GM12878 (cell line): ENCODE data around the gene NOP53.

Source experiments
- EZH2 ChIP-seq: IDR thresholded peaks from 2 replicates; pipeline ENCODE4 v1.6.1; 2012; ENCODE audit warnings: low read depth, mild to moderate bottlenecking, control low read depth, inconsistent platforms, low read length, borderline replicate concordance; ENCODE audit not compliant: control insufficient read depth
- MTA3 ChIP-seq: IDR thresholded peaks from 2 replicates; pipeline ENCODE4 v1.6.1; 2012; ENCODE audit warnings: low read length, inconsistent platforms, borderline replicate concordance
- NR2C2 ChIP-seq: IDR thresholded peaks from 2 replicates; pipeline ENCODE4 v1.6.1; 2011; ENCODE audit warnings: borderline replicate concordance, low read depth; ENCODE audit not compliant: control insufficient read depth, insufficient read length
- POLR2A ChIP-seq: IDR thresholded peaks from 2 replicates; pipeline ENCODE4 v1.6.1; 2011; ENCODE audit warnings: low read depth, mild to moderate bottlenecking, low read length
- SIN3A ChIP-seq: IDR thresholded peaks from 2 replicates; pipeline ENCODE4 v1.6.1; 2012; ENCODE audit warnings: low read depth, low read length, improper control_type of control experiment
- TF ChIP-seq, protein P1 (sequence below): fragments of 450-650 bp; formaldehyde crosslinking; IDR thresholded peaks from 2 replicates; pipeline ENCODE4 v1.4.0; 2022; ENCODE audit warnings: mild to moderate bottlenecking, moderate library complexity
- TF ChIP-seq, protein P2 (sequence below), 3 experiments: IDR thresholded peaks in 2 of 3; conservative IDR thresholded peaks in 1 of 3; 2 replicates each; pipeline ENCODE4 v1.5.1; 2011; ENCODE audit warnings: low read depth in 3 of 3, low read length in 3 of 3, mild to moderate bottlenecking in 3 of 3, control low read depth in 2 of 3, moderate library complexity in 2 of 3, inconsistent platforms in 1 of 3, mixed read lengths in 1 of 3; ENCODE audit not compliant: control insufficient read depth in 2 of 3, insufficient read depth in 1 of 3; ENCODE audit errors: extremely low read depth in 1 of 3
- TF ChIP-seq, protein P3 (sequence below): IDR thresholded peaks from 2 replicates; pipeline ENCODE4 v1.6.1; 2011; ENCODE audit warnings: mild to moderate bottlenecking, low read depth, low read length, moderate library complexity; ENCODE audit not compliant: insufficient replicate concordance

DNA sequence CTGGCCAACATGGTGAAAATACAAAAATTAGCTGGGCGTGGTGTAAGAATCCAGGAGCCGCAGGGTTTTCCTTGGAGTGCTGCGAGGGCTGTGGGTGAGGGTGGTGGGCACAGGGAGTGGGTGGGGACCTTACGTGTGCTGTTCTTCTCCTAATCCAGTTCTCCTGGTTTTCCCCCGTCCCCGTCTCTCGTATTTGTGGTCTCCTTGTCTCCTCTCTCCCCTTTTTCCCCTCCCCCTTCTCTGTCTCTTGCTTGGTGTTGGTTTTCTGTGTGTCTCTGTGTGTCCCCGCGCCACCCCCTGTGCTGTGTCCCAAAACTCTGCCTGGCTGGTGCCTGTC lies 34.8 kb downstream of the NOP53 start:
- TF ChIP-seq, protein P1, sequence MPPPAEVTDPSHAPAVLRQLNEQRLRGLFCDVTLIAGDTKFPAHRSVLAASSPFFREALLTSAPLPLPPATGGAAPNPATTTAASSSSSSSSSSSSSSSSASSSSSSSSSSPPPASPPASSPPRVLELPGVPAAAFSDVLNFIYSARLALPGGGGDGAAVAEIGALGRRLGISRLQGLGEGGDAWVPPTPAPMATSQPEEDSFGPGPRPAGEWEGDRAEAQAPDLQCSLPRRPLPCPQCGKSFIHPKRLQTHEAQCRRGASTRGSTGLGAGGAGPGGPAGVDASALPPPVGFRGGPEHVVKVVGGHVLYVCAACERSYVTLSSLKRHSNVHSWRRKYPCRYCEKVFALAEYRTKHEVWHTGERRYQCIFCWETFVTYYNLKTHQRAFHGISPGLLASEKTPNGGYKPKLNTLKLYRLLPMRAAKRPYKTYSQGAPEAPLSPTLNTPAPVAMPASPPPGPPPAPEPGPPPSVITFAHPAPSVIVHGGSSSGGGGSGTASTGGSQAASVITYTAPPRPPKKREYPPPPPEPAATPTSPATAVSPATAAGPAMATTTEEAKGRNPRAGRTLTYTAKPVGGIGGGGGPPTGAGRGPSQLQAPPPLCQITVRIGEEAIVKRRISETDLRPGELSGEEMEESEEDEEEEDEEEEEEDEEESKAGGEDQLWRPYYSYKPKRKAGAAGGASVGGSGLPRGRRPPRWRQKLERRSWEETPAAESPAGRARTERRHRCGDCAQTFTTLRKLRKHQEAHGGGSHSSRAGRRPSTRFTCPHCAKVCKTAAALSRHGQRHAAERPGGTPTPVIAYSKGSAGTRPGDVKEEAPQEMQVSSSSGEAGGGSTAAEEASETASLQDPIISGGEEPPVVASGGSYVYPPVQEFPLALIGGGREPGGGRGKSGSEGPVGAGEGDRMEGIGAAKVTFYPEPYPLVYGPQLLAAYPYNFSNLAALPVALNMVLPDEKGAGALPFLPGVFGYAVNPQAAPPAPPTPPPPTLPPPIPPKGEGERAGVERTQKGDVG (CRISPR knock-in tag): no peak
- no peak for TF ChIP-seq POLR2A
- TF ChIP-seq, protein P2, sequence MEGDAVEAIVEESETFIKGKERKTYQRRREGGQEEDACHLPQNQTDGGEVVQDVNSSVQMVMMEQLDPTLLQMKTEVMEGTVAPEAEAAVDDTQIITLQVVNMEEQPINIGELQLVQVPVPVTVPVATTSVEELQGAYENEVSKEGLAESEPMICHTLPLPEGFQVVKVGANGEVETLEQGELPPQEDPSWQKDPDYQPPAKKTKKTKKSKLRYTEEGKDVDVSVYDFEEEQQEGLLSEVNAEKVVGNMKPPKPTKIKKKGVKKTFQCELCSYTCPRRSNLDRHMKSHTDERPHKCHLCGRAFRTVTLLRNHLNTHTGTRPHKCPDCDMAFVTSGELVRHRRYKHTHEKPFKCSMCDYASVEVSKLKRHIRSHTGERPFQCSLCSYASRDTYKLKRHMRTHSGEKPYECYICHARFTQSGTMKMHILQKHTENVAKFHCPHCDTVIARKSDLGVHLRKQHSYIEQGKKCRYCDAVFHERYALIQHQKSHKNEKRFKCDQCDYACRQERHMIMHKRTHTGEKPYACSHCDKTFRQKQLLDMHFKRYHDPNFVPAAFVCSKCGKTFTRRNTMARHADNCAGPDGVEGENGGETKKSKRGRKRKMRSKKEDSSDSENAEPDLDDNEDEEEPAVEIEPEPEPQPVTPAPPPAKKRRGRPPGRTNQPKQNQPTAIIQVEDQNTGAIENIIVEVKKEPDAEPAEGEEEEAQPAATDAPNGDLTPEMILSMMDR (IDR thresholded peaks at IDR 0.05 in 2 of 3, conservative IDR thresholded peaks at IDR 0.05 in 1 of 3; ENCODE audit: control insufficient read depth in 2 of 3, extremely low read depth in 1 of 3, insufficient read depth in 1 of 3, low read depth in 3 of 3, low read length in 3 of 3): no peak
- no peak for TF ChIP-seq SIN3A
- no peak for TF ChIP-seq EZH2
- TF ChIP-seq, protein P3, sequence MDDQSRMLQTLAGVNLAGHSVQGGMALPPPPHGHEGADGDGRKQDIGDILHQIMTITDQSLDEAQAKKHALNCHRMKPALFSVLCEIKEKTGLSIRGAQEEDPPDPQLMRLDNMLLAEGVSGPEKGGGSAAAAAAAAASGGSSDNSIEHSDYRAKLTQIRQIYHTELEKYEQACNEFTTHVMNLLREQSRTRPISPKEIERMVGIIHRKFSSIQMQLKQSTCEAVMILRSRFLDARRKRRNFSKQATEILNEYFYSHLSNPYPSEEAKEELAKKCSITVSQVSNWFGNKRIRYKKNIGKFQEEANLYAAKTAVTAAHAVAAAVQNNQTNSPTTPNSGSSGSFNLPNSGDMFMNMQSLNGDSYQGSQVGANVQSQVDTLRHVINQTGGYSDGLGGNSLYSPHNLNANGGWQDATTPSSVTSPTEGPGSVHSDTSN: no peak
- no peak for TF ChIP-seq NR2C2
- no peak for TF ChIP-seq MTA3
